HepG2 (cell line): Measurements from ENCODE around the gene ACP2. TPM values are rescaled to one million over a fixed set of nuclear protein-coding genes. Genes with fewer than 3 reads are reported as not detected.

ENCODE experiments used
- AGO2 ChIP-seq: fragments of 200-400 bp; formaldehyde crosslinking; optimal IDR thresholded peaks from 2 replicates; pipeline ENCODE3; 2017; ENCODE audit warnings: mild to moderate bottlenecking, low read depth, low read length, moderate library complexity
- DMAP1 ChIP-seq: IDR thresholded peaks from 2 replicates; pipeline ENCODE4 v1.6.1; 2016
- ERF ChIP-seq: IDR thresholded peaks from 2 replicates; pipeline ENCODE4 v1.6.1; 2018; ENCODE audit warnings: missing biosample characterization, missing genetic modification reagents
- ESRRA ChIP-seq: sonication (generic); formaldehyde crosslinking; IDR thresholded peaks from 2 replicates; pipeline ENCODE4 v1.5.1; 2020; ENCODE audit warnings: mild to moderate bottlenecking, low read depth, missing genetic modification reagents
- GABPB1 ChIP-seq: IDR thresholded peaks from 2 replicates; pipeline ENCODE4 v1.6.1; 2016; ENCODE audit warnings: mild to moderate bottlenecking, missing genetic modification reagents, moderate library complexity, missing compliant biosample characterization
- HHEX ChIP-seq: IDR thresholded peaks from 2 replicates; pipeline ENCODE4 v1.6.1; 2016; ENCODE audit warnings: control low read depth
- HNF4G ChIP-seq, 2 experiments: sonication (generic) in 1 of 2; formaldehyde crosslinking in 1 of 2; IDR thresholded peaks; 2 replicates each; pipeline versions ENCODE4 v1.4.0 to v1.6.1; 2011 to 2020; ENCODE audit warnings: borderline replicate concordance in 2 of 2, low read depth in 2 of 2, mild to moderate bottlenecking in 2 of 2, low read length in 1 of 2, missing genetic modification reagents in 1 of 2, moderate library complexity in 1 of 2
- HOXA3 ChIP-seq: sonication (generic); formaldehyde crosslinking; IDR thresholded peaks from 2 replicates; pipeline ENCODE4 v1.5.0; 2020; ENCODE audit warnings: missing genetic modification reagents
- LCORL ChIP-seq, 2 experiments: fragments of 450-650 bp in 1 of 2; sonication (generic) in 1 of 2; formaldehyde crosslinking in 1 of 2; IDR thresholded peaks; 2 replicates each; pipeline versions ENCODE4 v1.5.0 to v1.6.1; 2017 to 2020; ENCODE audit warnings: antibody characterized with exemption in 1 of 2, missing genetic modification reagents in 1 of 2
- NAIF1 ChIP-seq: sonication (generic); formaldehyde crosslinking; IDR thresholded peaks from 2 replicates; pipeline ENCODE4 v1.5.0; 2020; ENCODE audit warnings: mild to moderate bottlenecking, missing genetic modification reagents, borderline replicate concordance
- NFAT5 ChIP-seq: sonication (generic); formaldehyde crosslinking; IDR thresholded peaks from 2 replicates; pipeline ENCODE4 v1.4.0; 2020; ENCODE audit warnings: missing genetic modification reagents
- U2AF2 ChIP-seq: fragments of 200-400 bp; formaldehyde crosslinking; IDR thresholded peaks from 2 replicates; pipeline ENCODE4 v1.6.1; 2017; ENCODE audit warnings: low read depth, mild to moderate bottlenecking, low read length
- ZBTB1 ChIP-seq: sonication (generic); formaldehyde crosslinking; IDR thresholded peaks from 2 replicates; pipeline ENCODE4 v1.4.0; 2020; ENCODE audit warnings: missing genetic modification reagents, borderline replicate concordance
- ZBTB38 ChIP-seq: sonication (generic); formaldehyde crosslinking; IDR thresholded peaks from 2 replicates; pipeline ENCODE4 v1.5.1; 2020; ENCODE audit warnings: mild to moderate bottlenecking, missing genetic modification reagents
- ZC3H4 ChIP-seq: sonication (generic); formaldehyde crosslinking; IDR thresholded peaks from 2 replicates; pipeline ENCODE4 v1.4.0; 2020; ENCODE audit warnings: missing genetic modification reagents, borderline replicate concordance
- ZFP37 ChIP-seq: sonication (generic); formaldehyde crosslinking; IDR thresholded peaks from 2 replicates; pipeline ENCODE4 v1.4.0; 2020; ENCODE audit warnings: missing genetic modification reagents, borderline replicate concordance
- ZNF225 ChIP-seq: sonication (generic); formaldehyde crosslinking; IDR thresholded peaks from 2 replicates; pipeline ENCODE4 v1.4.0; 2020; ENCODE audit warnings: mild to moderate bottlenecking, missing genetic modification reagents
- ZNF33A ChIP-seq: sonication (generic); formaldehyde crosslinking; IDR thresholded peaks from 2 replicates; pipeline ENCODE4 v1.5.1; 2020; ENCODE audit warnings: missing genetic modification reagents, mild to moderate bottlenecking, moderate library complexity, borderline replicate concordance
- ZNF484 ChIP-seq: sonication (generic); formaldehyde crosslinking; IDR thresholded peaks from 2 replicates; pipeline ENCODE4 v1.5.1; 2020; ENCODE audit warnings: mild to moderate bottlenecking, low read depth, missing genetic modification reagents, borderline replicate concordance
- ZNF557 ChIP-seq: sonication (generic); formaldehyde crosslinking; IDR thresholded peaks from 2 replicates; pipeline ENCODE4 v1.4.0; 2020; ENCODE audit warnings: missing genetic modification reagents
- ZNF616 ChIP-seq: sonication (generic); formaldehyde crosslinking; IDR thresholded peaks from 2 replicates; pipeline ENCODE4 v1.5.0; 2020; ENCODE audit warnings: low read depth, mild to moderate bottlenecking, missing genetic modification reagents
- ZNF687 ChIP-seq: sonication (generic); formaldehyde crosslinking; IDR thresholded peaks from 2 replicates; pipeline ENCODE4 v1.5.1; 2020; ENCODE audit warnings: mild to moderate bottlenecking, missing genetic modification reagents, moderate library complexity
- ZSCAN29 ChIP-seq: sonication (generic); formaldehyde crosslinking; conservative IDR thresholded peaks from 2 replicates; pipeline ENCODE4 v1.4.0; 2020; ENCODE audit warnings: mild to moderate bottlenecking, missing genetic modification reagents
- polyA plus RNA-seq, 8 experiments: library from polyadenylated mRNA; depleted of rRNA in 3 of 8; stranded (reverse) in 7 of 8; unstranded in 1 of 8; fragments of >200 nt; fragmentation: Illumina TruSeq in 4 of 8; extraction: Trizol in 4 of 8; gene quantifications; 2 replicates each; pipeline versions ENCODE4 v1.2.1 to v1.2.3, GENCODE V29; 2011 to 2016; ENCODE audit warnings: low read depth in 4 of 8, missing spikeins in 1 of 8, mixed read lengths in 1 of 8; ENCODE audit not compliant: insufficient read depth in 1 of 8
- total RNA-seq, 5 experiments: library from RNA; depleted of rRNA; stranded (reverse); fragments of >200 nt; fragmentation: Illumina TruSeq; extraction: Trizol; gene quantifications; 2 replicates each; pipeline ENCODE4 v1.2.3, GENCODE V29; 2016; ENCODE audit warnings: low read depth in 1 of 5

Gene ACP2
- total and polyA plus RNA-seq, 2 of the 13 experiments (the other 11 are each of a cell fraction or from before 2014, with no cell fraction given): 17.7 to 20.2 TPM

GRCh38 chr11:47282462-47282861 lies 33.8 kb upstream of the ACP2 start (continued):
- TF ChIP-seq NFAT5 (CRISPR knock-in tag): no peak
- TF ChIP-seq HNF4G (IDR thresholded peaks at IDR 0.05; ENCODE audit: borderline replicate concordance, low read depth, low read length): peak; percentile 47; the same call in 1 of the 2 replicates
- TF ChIP-seq HNF4G (CRISPR knock-in tag; IDR thresholded peaks at IDR 0.05; ENCODE audit: borderline replicate concordance, low read depth): no peak
- TF ChIP-seq ZNF616 (CRISPR knock-in tag): no peak
- no peak for TF ChIP-seq ZBTB1 (CRISPR knock-in tag)
- TF ChIP-seq GABPB1 (CRISPR knock-in tag): no peak
- TF ChIP-seq ERF (CRISPR knock-in tag): no peak
- TF ChIP-seq ZC3H4 (CRISPR knock-in tag): no peak
- TF ChIP-seq ZNF687 (CRISPR knock-in tag): 0 out of 2 replicates have a peak, but pooled peaks have one; percentile 23
- TF ChIP-seq HHEX (CRISPR knock-in tag): no peak
- TF ChIP-seq ZBTB38 (CRISPR knock-in tag): peak; percentile 98
- 0 out of 2 replicates have a peak, but pooled peaks have one; percentile 54 for TF ChIP-seq ESRRA (CRISPR knock-in tag)
- no peak for TF ChIP-seq LCORL (IDR thresholded peaks at IDR 0.05)
- TF ChIP-seq LCORL (CRISPR knock-in tag; IDR thresholded peaks at IDR 0.05): no peak
- no peak for TF ChIP-seq U2AF2
- no peak for TF ChIP-seq AGO2
- TF ChIP-seq DMAP1 (CRISPR knock-in tag): no peak
- peak; percentile 96; the same call in 1 of the 2 replicates for TF ChIP-seq ZNF484 (CRISPR knock-in tag)
- TF ChIP-seq ZFP37: no peak
- no peak for TF ChIP-seq ZNF225
- TF ChIP-seq ZNF557 (CRISPR knock-in tag): no peak
- TF ChIP-seq ZSCAN29 (CRISPR knock-in tag): no peak
- no peak for TF ChIP-seq NAIF1 (CRISPR knock-in tag)
- TF ChIP-seq ZNF33A (CRISPR knock-in tag): no peak
- peak; percentile 30; the same call in 1 of the 2 replicates for TF ChIP-seq HOXA3 (CRISPR knock-in tag)
